GM04504 (cell line): Measurements from ENCODE around the gene PCTP.

Source experiments
- DNase-seq: peaks from one replicate; pipeline ENCODE4 v3.0.0-alpha.2; 2012; ENCODE audit warnings: low read depth

PCTP gene

DNA sequence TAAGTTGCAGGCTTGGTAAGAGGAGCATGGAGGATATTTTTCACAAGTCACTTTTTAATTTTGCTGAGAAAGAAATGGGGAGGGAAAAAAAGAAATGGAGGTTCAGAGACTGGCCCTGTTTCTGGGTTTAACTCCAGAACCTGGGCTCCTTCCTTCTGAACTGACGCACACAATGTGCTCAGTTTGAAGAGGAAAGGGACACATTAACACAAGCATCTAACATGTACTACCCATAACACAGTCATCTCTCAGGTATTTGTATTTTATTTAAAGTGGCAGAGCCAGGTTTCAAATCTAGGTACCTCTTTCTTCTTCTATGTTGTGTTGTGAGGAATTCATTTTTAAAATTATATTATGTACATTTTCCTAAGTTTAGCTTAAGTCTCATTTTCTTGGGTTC, 22.9 kb upstream of the PCTP start:
- DNase-seq: no peak

DNA sequence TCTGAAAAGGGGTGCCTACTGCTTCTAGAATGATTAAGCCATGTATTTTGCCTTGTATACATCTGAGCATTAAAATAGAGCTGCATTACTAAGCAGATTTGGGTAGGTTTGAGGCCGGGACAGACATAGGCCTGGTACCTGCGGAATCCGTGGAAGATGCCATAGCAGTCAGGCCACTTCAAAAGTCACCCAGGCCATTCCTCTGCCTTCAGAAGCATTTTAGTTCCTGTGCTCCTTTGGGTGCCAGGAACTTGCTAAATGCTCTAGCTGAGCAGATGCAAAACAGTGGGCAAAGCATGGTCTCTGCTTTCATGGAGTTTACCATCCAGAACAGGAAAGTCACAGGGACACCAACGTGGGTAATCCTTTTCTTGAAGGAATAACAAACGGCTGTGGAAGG, 22.5 kb upstream of the PCTP start:
- DNase-seq: no peak

DNA sequence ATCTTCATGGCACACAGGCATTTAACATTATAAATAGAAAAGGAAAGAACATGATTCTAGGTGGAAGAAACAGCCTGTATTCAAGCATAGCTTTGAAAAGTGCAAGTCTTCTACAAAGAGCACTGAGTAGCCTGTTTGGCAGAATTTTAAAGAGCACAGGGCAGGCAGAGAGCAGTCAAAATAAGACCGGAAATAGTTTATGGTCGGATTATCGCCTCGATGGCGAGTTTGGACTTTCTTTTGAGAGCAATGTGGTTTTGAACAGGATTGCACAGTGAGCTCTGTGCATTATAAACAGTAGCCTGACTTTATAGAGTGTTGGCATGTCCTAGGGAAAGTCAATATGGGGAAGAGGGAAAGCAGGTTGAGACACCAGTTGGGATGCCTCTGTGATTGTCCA, 22.0 kb upstream of the PCTP start:
- DNase-seq: no peak

DNA sequence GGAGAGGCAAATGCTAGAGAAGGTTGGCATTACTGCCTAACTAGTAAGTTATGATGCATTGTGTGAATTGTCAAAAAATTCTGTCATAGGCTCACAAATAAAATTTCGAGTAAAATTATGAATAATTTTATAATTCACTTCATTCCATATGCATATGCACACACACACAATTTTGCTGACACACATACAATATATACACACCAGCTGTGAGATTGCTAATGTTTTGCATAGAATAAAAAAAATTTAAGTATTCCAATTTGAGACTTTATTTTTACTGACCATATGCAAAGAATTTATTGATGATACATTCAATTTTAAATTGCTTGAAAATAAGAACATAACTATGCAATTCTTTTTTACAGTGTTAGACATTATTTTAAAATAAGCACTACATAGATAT, 21.4 kb upstream of the PCTP start:
- DNase-seq: no peak

DNA sequence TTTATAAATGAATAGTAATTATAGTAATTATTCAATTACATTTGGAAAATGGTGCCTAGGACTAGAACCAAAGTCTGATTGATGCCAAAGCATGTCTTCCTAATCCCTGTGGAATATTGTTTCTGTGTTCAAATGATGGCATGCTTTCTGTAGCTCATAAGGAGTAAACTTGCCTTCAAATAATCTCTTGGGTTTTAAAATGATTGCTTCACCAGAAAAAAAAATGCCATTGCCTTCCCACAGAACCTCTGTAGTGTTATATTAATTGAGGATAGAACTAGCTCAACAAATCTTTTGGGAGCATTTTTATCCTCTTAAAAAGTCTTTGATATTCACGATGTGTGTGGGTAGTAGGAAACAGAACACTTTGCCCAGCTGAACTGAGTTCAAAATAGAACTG, 20.5 kb upstream of the PCTP start:
- no peak for DNase-seq

DNA sequence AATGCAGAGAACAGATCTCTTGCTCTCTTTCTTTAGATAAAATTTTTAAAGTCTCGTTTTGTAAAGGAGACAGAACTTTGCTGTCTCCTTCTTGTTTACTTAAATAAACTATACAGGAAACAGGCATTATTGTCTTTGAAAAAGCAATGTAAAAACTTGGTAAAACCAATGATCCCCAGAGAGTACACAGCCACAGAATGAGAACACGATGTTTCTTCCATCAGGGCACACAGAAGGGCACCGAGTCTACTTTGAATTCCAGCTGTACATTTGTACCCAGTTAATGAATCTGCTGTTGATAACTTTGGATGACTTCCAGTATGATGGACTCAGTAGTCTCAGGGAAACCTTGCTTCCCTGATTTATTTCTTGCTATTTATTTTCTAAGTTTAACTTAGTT, 20.0 kb upstream of the PCTP start:
- DNase-seq: no peak

DNA sequence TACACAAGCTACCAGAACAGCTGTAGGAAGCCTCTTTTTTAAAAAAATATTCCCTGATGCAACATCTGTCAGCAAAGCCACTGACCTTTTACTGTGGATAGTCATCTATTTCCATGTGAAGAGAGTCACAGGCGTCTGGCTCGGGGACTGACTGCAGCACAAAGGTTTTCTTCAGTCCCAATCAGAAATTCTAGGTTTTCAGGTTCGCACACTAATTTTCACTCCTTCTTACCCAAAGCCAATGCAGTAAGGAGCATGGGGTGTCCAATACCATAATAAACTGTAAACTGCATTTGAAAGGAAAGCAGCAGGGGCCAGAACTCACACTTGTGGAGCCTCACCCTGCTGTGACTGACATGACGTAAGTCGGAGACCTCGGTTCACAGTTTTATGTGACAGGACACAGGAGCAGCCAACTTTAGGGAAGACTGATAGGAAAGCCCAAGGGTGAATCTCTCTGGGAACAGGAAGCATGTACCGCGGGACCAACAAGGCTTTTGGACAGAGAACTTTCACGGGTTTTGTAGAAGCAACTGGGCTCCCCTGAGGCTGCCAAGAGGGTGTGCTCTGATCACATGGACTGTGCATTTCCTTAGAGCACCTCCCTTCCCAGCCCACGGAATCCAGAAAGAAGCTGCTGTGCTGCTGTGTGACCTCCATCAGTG, 19.1 kb upstream of the PCTP start:
- DNase-seq: no peak

DNA sequence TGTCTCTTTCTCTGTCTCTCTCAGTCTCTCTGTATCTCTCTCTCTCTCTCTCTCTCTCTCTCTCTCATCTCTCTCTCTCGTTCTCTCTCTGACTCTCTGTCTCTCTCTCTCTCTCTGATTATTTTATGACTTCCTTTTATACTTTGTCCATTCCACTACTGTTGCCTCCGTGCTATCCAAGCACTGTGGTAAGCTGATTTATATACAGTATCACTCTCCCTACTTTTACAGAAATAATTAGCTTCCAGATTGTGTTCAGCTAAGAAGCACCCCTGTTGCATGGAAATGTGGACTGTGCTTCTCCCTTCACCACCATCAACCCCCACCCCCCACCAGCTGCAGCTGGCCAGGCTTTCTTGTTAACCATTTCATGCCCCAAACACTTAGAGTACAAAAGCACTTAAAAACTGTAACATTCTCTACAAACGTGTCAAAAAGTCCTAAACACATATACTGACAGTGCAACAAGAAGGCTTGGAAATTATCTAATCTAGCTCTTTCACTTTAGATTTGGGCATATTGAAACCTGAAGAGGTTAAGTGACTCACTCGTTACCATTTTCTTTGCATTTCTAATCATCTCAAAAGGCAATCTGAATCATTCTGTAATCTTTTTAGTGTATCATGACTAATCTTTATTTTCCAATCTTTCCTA, 16.6 kb upstream of the PCTP start:
- DNase-seq: no peak

DNA sequence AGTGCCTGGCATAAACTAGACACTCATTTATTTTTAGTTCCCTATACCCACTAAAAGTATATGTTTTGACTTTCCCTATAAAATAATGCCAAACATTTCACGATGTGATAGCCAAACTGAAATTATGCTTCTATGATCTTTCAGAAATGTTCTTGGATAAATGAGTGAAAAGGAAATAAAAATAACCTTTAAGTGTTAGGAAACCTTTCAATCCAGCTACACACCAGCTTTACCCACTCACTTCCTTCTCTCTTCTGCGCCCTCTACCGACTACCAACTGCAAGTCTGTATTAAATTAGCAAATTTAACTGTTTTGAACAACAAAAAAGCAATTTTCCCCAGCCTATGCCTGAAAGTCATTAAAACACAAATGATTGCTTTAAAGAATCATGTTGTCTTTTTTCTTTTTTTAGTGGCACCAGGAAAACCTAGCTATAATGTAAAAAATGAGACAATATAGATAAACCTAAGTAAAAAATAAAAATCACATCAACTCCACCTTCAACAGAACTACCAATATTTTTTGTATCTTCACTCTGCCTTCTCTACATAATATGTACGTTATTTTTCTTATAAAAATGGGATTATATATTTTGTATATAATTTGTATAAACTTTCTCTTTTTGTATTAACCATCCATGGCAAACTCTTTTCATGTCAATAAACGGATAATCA, 15.0 kb upstream of the PCTP start:
- DNase-seq: no peak

DNA sequence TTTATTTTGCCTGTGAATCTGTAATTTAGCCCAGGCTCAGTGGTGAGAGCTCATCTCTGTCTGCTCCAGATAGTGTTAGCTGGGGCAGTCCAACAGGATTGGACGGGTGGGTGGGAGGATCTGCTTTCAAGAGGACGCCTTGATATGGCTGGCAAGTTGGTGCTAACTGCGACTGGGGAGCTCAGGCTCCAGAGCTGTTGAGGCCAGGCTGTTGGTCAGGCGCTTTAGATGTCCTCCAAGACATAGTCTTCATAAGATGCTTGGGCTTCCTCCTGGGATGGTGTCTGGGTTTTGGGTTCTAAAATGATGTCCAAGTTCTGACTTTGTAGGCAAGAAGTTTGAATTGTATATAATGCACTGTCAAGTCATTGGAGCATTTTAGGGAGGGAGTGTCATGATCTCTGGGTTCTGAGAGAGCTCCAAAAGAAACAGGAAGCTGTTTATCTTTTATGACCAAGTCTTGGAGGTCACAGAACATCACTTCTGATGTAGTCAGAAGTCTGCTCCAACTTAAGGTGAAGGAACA, 12.8 kb upstream of the PCTP start:
- DNase-seq: no peak

DNA sequence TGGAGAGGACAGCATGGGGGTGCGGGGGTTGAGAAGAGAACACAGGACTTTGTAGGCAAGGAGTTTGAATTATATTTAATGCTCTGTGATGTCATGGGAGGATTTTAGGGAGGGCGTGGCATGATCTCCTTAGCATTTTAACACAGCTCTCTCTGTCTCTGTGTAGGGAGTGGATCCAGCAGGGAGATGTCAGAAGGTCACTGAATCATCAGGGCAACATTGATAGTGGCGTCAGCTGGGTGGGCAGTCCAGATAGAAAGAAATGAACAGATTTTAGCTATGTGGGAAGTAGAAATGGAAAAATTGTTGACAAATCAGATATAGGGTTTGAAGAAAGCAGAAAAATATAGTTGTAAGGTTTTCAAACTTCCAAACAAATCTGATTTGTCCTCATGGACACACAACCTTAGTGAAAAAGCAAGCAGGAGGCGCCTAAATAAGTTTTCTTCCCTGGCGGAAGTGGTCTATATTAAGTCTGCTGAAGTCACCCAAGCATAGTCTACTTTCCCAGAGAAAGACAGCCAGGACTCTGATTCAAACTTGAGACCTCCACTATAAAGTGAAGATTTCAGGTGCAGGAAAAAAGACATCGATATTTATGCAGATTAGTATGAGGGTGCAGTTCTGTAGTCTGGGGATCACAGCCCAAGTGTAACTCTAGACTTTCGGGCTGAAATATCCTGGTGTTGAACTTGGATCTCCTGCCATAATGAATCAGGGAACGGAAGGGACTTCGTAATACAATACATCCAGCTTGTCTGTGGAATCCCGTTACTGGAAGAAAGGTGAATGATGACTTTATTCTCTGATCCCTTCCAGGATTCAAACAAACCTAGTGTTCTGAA, 10.1 kb upstream of the PCTP start:
- DNase-seq: no peak

DNA sequence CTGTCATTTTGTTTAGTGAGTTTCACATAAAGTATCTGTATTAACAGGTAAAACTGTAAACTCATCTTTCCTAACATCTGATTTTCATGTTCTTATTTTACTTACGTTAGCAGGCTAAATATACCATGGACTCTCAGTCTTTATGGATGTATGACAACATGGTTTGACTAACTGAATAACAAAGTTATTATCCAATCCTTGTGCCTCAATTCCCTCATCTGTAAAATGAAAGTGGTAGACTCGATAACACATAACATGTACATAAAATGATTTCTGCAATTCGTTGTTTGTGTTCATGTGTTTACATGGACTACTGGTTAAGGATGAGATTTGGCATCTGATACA, 9.5 kb upstream of the PCTP start:
- DNase-seq: no peak

DNA sequence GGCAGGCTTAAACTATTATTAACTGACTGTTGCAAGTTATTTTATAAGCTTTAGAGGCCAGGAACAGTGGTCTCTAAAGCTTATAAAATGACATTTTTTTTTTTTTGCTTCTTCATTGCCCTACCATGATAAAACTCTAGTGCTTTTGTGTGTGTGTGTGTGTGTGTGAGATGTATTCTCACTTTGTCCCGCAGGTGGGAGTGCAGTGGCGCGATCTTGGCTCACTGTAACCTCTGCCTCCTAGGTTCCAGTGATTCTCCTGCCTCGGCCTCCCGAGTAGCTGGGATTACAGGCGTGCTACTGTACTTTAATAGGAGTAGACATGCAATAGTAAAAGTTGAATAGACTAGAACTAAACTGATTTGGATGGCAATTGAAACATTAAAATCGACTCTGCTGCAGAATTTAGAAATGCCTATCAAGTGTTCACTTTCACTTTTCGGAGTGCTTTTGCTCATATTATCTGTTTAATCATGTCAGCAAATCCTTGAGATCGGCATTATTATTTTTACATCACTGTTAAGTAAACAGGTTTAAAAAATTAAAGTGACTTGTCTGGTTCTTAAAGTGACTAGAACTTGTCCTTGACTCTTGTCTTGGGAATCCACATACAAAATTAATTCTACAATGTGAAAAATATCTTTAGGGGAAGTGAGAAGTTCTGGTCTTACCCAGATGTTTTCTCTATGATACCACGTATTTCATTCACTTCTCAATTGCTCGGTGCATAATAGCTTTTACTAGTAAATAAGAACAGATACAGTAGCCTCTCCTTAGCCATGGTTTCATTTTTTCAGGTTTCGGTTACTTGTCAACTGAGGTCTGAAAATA, 8.4 kb upstream of the PCTP start:
- no peak for DNase-seq

DNA sequence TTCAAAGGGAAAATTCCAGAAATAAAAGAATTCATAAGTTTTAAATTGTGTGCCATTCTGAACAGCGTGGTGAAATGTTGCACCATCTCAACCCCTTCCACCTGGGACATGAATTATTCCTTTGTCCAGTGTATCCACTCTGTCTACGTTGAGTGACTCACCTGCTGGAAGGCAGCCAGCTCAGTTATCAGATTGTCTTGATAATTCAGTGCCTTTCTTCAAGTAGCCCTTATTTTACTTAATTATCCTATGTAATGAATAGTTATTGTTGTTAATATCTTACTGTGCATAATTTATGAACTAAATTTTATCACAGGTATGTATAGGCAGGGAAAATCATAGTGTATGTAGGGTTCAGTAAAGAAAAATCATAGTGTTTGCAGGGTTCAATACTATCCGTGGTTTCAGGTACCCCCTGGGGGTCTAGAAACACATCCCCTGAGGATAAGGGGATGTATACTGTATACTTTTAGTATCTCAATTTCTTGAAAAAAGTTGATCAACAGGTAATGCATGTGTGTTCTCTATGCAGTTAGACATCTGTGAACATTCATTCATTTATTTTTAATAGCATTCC, 7.7 kb upstream of the PCTP start:
- DNase-seq: no peak

DNA sequence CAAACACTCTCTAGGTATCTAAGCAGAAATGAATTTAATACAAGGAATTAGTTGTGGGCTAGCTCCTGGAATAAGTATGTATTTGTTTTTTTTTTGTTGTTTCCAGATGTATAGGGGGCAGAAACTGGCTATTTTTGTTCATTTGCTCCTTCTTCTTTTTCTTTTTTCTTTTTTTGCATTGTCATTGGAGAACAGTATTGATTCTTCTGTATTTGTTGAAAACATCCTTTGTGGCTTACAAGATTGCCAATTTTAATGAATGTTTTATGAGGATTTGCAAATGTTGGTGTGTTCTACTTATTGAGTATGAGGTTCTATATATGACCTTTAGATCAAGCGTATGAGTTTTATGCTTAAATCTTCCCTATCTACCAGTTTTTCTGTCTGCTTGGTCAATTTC, 5.6 kb upstream of the PCTP start:
- no peak for DNase-seq

DNA sequence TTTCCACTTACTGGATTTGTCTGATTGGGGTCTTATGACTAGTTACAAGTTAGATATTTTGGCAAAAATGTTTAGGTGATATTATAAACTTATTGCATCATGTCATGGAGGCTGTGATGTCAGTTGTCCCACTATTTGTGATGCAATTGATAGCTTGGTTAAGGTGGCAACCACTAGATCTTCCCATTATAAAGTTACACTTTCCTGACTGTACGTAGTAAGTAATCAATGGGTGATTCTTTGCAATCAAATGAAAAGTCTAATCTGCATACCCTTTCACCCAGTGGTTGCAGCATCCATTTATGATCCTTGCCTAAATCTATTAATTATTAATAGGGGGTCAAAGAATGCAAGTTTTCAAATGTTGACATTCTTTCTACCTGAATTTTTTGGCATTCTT, 4.4 kb upstream of the PCTP start:
- no peak for DNase-seq

DNA sequence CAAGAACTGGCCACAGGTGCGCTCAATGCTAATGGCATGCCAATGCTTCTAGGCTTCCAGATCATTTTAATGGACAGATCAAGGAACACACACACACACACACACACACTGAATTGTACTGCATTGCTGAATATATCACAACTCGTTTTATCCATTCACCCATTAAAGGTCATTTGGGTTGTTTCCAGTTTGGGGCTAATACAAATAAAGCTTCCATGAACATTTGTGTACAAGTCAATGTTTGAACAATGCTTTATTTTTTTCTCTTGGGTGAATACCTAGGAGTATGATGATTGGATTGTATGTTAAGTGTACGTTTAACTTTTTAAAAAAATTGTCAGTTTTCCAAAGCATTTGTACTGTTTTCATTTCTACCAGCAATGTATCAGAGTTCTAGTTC, 3.6 kb upstream of the PCTP start:
- DNase-seq: no peak

DNA sequence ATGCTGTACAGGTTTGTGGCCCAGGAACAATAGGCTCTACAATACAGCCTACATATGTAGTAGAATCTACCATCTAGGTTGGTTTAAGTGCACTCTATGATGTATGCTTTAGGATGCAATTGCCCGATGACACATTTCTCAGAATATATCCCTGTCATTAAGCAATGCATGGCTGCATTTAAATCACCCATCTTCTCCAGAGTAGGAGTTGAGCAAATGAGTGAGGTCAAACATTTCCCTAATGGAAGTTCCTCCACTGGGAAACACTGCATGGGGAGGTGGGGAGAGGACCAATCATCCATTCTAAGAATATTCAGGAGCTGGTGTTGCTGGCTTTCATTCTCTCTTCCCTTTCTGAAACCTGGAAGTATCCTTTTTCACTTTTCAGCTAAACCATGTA, 2.0 kb upstream of the PCTP start:
- no peak for DNase-seq

DNA sequence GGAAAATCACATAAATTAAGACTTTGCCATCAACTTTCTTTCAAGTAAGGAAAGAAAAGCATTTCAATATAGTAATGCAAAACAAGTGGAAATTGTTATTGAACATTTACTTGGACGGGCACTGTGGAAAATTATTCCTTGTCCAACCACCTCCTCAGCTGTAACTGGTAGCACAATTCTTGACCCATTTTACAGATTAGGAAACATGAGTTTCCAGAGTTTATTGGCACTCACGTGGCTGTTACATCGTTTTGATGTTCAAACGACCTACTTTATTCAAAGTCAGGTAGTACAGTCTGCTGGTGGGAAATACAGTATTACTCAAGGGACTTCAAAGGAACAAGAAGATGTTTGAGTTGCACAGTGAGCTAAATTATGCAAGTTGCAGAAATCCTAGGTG, 866 bp upstream of the PCTP start:
- DNase-seq: no peak

DNA sequence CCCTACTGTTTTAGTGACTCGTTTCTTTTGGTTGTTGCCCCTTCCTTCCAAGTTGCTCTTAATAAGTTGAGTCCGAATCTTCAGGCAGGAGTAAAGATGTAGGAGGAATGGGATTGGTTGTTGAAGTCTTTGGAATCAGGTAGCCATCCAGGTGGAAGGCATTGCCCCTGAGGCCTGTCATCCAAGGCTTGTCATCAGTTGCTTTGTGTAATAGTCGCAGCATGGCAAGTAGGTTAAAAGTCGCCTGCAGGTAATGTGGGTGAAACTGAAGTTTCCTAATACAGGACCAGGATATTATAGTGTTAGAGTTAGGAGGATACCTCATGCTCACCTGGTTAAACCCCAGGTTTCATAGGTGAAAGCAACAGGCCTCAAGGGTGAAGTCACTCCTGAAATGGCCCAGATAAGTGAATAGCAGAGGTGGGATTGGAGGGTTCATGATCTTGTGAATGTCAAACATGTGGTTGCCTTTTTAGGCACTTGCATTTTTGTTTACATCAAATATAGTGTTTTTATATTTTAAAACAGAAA, 934 bp downstream of the PCTP start:
- DNase-seq: no peak

DNA sequence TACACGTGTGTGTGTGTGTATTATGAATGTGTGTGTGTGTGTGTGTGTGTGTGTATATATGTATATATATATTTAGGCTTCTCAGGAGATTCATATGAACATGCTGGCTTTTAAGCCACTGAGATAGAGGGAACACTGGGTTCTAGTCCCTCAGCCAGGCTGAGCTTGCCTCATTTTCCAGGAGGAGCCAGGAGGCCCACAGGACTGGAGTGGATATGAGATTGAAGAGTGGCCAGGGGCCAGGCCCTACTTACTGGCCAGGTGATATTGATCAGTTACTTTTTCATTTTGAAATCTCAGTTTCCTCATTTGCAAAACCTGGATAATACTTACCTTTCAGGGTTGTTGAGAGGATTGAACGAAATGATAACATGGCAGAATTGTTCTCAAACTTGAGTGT, 5.8 kb downstream of the PCTP start:
- no peak for DNase-seq
